Endothelial cell of umbilical vein (primary cell): Measurements from ENCODE around the gene TMOD2. TPM values are rescaled to one million over a fixed set of nuclear protein-coding genes. Genes with fewer than 3 reads are reported as not detected.

Experiments used
- BruUV-seq: library from RNA; stranded (reverse); fragments of 400-500 nt; replicated peaks from 2 replicates; lab custom pipeline; 2021; lab: Mats Ljungman, UMichigan
- CTCF ChIA-PET: fragments of 300-600, 350-600 bp; sonication (Branson Sonifier 250); formaldehyde crosslinking; loops from one replicate; lab custom pipeline; 2021; ENCODE audit warnings: antibody characterized with exemption, inconsistent platforms; lab: Charles Lee
- POLR2A ChIA-PET: fragments of 300-600, 350-600 bp; sonication (Branson Sonifier 250); formaldehyde crosslinking; loops from one replicate; lab custom pipeline; 2021; ENCODE audit warnings: antibody characterized with exemption, inconsistent platforms; lab: Charles Lee
- DNase-seq: peaks from one replicate; pipeline ENCODE4 v3.0.0-alpha.2; 2011; ENCODE audit warnings: low read depth, low spot score
- FAIRE-seq: peaks from 2 replicates; lab custom pipeline; 2011; peaks lifted over from hg19 to GRCh38; lab: Jason Lieb, UNC
- H2AFZ ChIP-seq: 2 replicates; pipeline ENCODE4 v1.6.0; 2012; ENCODE audit warnings: low read depth, low read length, control low read depth, inconsistent platforms
- H3K27ac ChIP-seq: 2 replicates; pipeline ENCODE4 v1.5.1; 2011; ENCODE audit warnings: low read depth, mild to moderate bottlenecking, control low read depth, low read length, moderate library complexity; ENCODE audit not compliant: insufficient read depth
- H3K27me3 ChIP-seq, 2 experiments: 2 replicates each; pipeline versions ENCODE4 v1.6.0 to v1.6.1; 2011; ENCODE audit warnings: low read length in 2 of 2, mixed read lengths in 1 of 2; ENCODE audit not compliant: control insufficient read depth in 2 of 2, insufficient read depth in 2 of 2
- H3K36me3 ChIP-seq, 2 experiments: 2 replicates in 1 of 2; 3 replicates in 1 of 2; pipeline ENCODE4 v1.5.1; 2011; ENCODE audit warnings: low read length in 2 of 2, mild to moderate bottlenecking in 1 of 2, moderate library complexity in 1 of 2; ENCODE audit not compliant: control insufficient read depth in 2 of 2, insufficient read depth in 2 of 2; ENCODE audit errors: extremely low read depth in 1 of 2
- H3K4me1 ChIP-seq: 3 replicates; pipeline ENCODE4 v1.5.1; 2011; ENCODE audit warnings: mild to moderate bottlenecking, low read length; ENCODE audit not compliant: control insufficient read depth, insufficient read depth; ENCODE audit errors: extremely low read depth
- H3K4me2 ChIP-seq: 2 replicates; pipeline ENCODE4 v1.6.1; 2011; ENCODE audit warnings: low read length, control low read depth, mixed read lengths; ENCODE audit not compliant: insufficient read depth
- H3K4me3 ChIP-seq, 3 experiments: fragments of 200-600 bp in 1 of 3; sonication (generic), shearing (Covaris generic) in 1 of 3; replicated peaks in 1 of 3; 2 replicates each; pipeline ENCODE4 v1.5.1; 2011 to 2016; ENCODE audit warnings: control low read depth in 3 of 3, low read length in 3 of 3, mild to moderate bottlenecking in 2 of 3, inconsistent platforms in 1 of 3, low read depth in 1 of 3, moderate library complexity in 1 of 3; ENCODE audit not compliant: insufficient read depth in 1 of 3
- H3K79me2 ChIP-seq: 2 replicates; pipeline ENCODE4 v1.6.0; 2012; ENCODE audit warnings: low read length, inconsistent platforms; ENCODE audit not compliant: control insufficient read depth, insufficient read depth
- H3K9ac ChIP-seq: replicated peaks from 2 replicates; pipeline ENCODE3; 2011; ENCODE audit warnings: low read length, control low read depth; ENCODE audit not compliant: insufficient read depth; ENCODE audit errors: extremely low read depth
- H3K9me1 ChIP-seq: replicated peaks from 3 replicates; pipeline ENCODE4 v1.6.0; 2011; ENCODE audit warnings: mild to moderate bottlenecking, low read length; ENCODE audit not compliant: control insufficient read depth, insufficient read depth; ENCODE audit errors: extremely low read depth
- H3K9me3 ChIP-seq: replicated peaks from 2 replicates; pipeline ENCODE4 v1.5.1; 2012; ENCODE audit warnings: low read length, inconsistent platforms; ENCODE audit not compliant: control insufficient read depth, insufficient read depth
- H4K20me1 ChIP-seq: replicated peaks from 2 replicates; pipeline ENCODE3; 2011; ENCODE audit warnings: mild to moderate bottlenecking, low read length; ENCODE audit not compliant: control insufficient read depth, insufficient read depth; ENCODE audit errors: extremely low read depth
- EZH2 ChIP-seq: IDR thresholded peaks from 2 replicates; pipeline ENCODE4 v1.6.1; 2012; ENCODE audit warnings: borderline replicate concordance, low read depth, mild to moderate bottlenecking, moderate library complexity, low read length, inconsistent platforms; ENCODE audit not compliant: severe bottlenecking
- GATA2 ChIP-seq: IDR thresholded peaks from 2 replicates; pipeline ENCODE4 v1.7.0; 2011; ENCODE audit warnings: low read depth, mild to moderate bottlenecking, moderate library complexity, mixed read lengths, low read length; ENCODE audit not compliant: insufficient read length, insufficient read depth
- JUN ChIP-seq: IDR thresholded peaks from 2 replicates; pipeline ENCODE4 v1.6.1; 2011; ENCODE audit warnings: borderline replicate concordance, low read depth; ENCODE audit not compliant: insufficient read length, insufficient read depth
- POLR2A ChIP-seq: IDR thresholded peaks from 2 replicates; pipeline ENCODE4 v1.6.1; 2012; ENCODE audit warnings: low read depth, mild to moderate bottlenecking, control low read depth, low read length
- dilution Hi-C: fragments of 300-500 bp; cut with MboI; formaldehyde crosslinking; loops from one replicate; pipeline ENCODE4 v1.15.0; 2019; ENCODE audit warnings: low sequenced_read_pairs; ENCODE audit not compliant: extremely low pct_ligation_motif_present
- intact Hi-C: fragments of 100-400 bp; cut with micrococcal nuclease; formaldehyde crosslinking; loops from one replicate; pipeline ENCODE4 v1.10.0; 2022
- polyA plus RNA-seq, 4 experiments: library from polyadenylated mRNA; depleted of rRNA in 3 of 4; stranded (reverse) in 3 of 4; unstranded in 1 of 4; fragments of >200 nt; gene quantifications; 2 replicates each; pipeline versions ENCODE4 v1.2.1 to v1.2.3, GENCODE V29; 2011 to 2012; ENCODE audit warnings: missing spikeins in 1 of 4
- total RNA-seq: library from RNA; stranded (reverse); gene quantifications from 2 replicates; pipeline ENCODE4 v1.2.3, GENCODE V29; 2021
- TF ChIP-seq, protein P1 (sequence below), 2 donors: IDR thresholded peaks; 1 replicate in 1 of 2; 2 replicates in 1 of 2; pipeline ENCODE4 v1.5.1; 2011; ENCODE audit warnings: low read length in 2 of 2, mild to moderate bottlenecking in 2 of 2, moderate library complexity in 2 of 2, control low read depth in 1 of 2, inconsistent platforms in 1 of 2, low read depth in 1 of 2; ENCODE audit not compliant: insufficient read depth in 1 of 2; ENCODE audit errors: extremely low read depth in 1 of 2

The TMOD2 gene
- total and polyA plus RNA-seq, 2 donors (not counting 3 experiments of a cell fraction or from before 2014, with no cell fraction given) = 0.46 to 2.7 TPM

DNA sequence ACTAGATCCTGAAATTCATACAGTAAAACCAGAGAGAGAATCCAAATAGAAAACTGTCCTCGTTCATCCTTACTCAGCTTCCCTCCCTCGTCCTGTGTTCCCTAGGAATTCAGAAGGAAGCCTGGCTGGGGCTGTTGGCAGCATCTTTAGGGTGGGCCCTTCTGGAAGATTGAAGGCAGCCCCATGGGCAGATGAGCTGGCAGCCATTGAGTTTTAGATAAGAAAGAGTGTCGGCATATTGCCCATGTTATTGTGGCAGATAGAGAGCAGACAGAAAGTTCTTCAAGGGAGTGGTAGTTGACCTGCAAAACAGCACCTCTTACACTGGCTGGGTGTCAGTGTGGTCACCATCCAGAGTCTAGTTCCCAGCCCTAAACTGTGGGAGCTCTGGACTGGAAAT is 23.5 kb downstream of the TMOD2 start:
- no peaks in the 10 kb centered on the region for H3K9me3 ChIP-seq
- POLR2A ChIA-PET = interaction anchor here (0.7 kb wide), 1 partner anchor 14 kb away, joined by 6 read pairs; no protein-coding TSS in a partner anchor
- no peak overlapping the region for H3K4me3 ChIP-seq
- H2AFZ ChIP-seq = no peak overlapping the region
- no peak for FAIRE-seq
- H3K4me2 ChIP-seq = no peak overlapping the region
- no peak for TF ChIP-seq EZH2
- TF ChIP-seq POLR2A = no peak
- no peak for TF ChIP-seq JUN
- no peak overlapping the region for H3K27ac ChIP-seq
- BruUV-seq = no TSS peak
- no peaks in the 10 kb centered on the region for H3K9me1 ChIP-seq
- no peaks in the 10 kb centered on the region for H3K79me2 ChIP-seq
- H3K36me3 ChIP-seq = no peaks in the 10 kb centered on the region
- intact Hi-C loops (loop anchor here (5.0 kb wide), 2 partner anchors 38 to 53 kb away; partner anchors contain the start of gene LYSMD2), dilution Hi-C loops (no loop called here)
- H3K27me3 ChIP-seq = peaks cover 0 to 4% of the 10 kb centered on the region in 2 experiments
- CTCF ChIA-PET = interaction anchor here (1.7 to 10.1 kb wide), 6 partner anchors 19 to 233 kb away, joined by 4 to 942 read pairs (median 33); no protein-coding TSS in a partner anchor
- no peak for DNase-seq
- H3K4me1 ChIP-seq = no peaks in the 10 kb centered on the region
- no peak overlapping the region for H3K9ac ChIP-seq
- no peaks in the 10 kb centered on the region for H4K20me1 ChIP-seq

DNA sequence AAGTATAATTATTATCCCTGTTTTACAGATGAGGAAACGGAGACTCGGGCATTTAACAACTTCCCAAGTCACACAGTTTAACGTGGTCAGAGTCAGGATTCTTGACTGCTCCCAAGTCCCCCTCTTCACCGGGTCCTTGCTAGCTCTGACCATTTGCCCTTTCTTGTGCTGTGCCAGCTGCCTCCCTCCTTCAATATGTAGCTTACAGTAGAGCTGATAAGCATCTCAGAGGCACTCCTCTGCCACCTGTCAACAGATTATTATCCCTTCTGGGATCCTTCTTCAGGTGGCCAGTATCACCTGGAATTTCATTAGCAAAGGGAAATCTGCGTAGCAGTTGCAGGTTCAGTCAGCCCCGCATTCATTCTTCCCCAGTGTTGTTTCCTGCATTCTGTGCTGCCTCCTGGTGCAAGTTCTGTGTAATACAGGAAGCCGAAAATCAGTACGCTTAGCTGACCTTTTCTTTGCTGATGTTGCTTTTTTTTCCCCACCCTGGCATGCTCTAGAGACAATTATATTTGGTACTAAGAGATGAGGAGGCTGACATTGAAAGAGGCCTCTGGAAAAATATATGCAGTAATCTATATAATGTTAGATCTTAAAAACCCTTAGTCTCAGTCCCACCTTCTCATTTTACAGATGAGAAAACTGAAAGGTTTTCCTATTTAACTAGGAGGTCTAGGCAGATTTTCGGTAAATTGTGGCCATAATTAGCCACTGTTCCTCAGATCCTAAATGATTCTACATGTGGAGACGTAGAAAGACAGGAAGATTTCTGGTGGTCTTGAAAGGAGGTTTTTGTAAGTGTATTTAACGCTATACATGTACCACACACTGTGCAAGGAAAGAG is 24.8 kb downstream of the TMOD2 start:
- no peaks in the 10 kb centered on the region for H3K4me1 ChIP-seq
- H3K36me3 ChIP-seq = no peaks in the 10 kb centered on the region
- dilution Hi-C loops = no loop called here
- FAIRE-seq (peak; percentile 76), DNase-seq (peak; percentile 65)
- no peaks in the 10 kb centered on the region for H4K20me1 ChIP-seq
- no peak overlapping the region for H3K9ac ChIP-seq
- no peak overlapping the region for H3K4me2 ChIP-seq
- intact Hi-C loops = loop anchor here (1.0 to 5.0 kb wide), 6 partner anchors 25 to 237 kb away; partner anchors contain the start of genes LYSMD2 and TMOD2
- H3K9me3 ChIP-seq = no peaks in the 10 kb centered on the region
- CTCF ChIA-PET = interaction anchor here (0.6 to 10.1 kb wide), 78 partner anchors 9 to 959 kb away, joined by 3 to 942 read pairs (median 6); partner anchors contain the start of genes DMXL2, LYSMD2 and SCG3
- POLR2A ChIA-PET = interaction anchor here (0.6 kb wide), 1 partner anchor 138 kb away, joined by 4 read pairs; no protein-coding TSS in a partner anchor
- no TSS peak for BruUV-seq
- no peaks in the 10 kb centered on the region for H3K9me1 ChIP-seq
- no peak overlapping the region for H3K4me3 ChIP-seq
- TF ChIP-seq GATA2 = no peak
- TF ChIP-seq, protein P1, sequence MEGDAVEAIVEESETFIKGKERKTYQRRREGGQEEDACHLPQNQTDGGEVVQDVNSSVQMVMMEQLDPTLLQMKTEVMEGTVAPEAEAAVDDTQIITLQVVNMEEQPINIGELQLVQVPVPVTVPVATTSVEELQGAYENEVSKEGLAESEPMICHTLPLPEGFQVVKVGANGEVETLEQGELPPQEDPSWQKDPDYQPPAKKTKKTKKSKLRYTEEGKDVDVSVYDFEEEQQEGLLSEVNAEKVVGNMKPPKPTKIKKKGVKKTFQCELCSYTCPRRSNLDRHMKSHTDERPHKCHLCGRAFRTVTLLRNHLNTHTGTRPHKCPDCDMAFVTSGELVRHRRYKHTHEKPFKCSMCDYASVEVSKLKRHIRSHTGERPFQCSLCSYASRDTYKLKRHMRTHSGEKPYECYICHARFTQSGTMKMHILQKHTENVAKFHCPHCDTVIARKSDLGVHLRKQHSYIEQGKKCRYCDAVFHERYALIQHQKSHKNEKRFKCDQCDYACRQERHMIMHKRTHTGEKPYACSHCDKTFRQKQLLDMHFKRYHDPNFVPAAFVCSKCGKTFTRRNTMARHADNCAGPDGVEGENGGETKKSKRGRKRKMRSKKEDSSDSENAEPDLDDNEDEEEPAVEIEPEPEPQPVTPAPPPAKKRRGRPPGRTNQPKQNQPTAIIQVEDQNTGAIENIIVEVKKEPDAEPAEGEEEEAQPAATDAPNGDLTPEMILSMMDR (IDR thresholded peaks at IDR 0.05; ENCODE audit: extremely low read depth in 1 of 2, insufficient read depth in 1 of 2, low read depth in 1 of 2, low read length in 2 of 2) = peak; percentile 78
- no peak for TF ChIP-seq JUN
- TF ChIP-seq POLR2A = no peak
- TF ChIP-seq EZH2 = no peak
- H3K27ac ChIP-seq = no peak overlapping the region
- H3K27me3 ChIP-seq = peaks cover 0 to 4% of the 10 kb centered on the region in 2 experiments
- peak overlapping the region; percentile 27 for H2AFZ ChIP-seq
- H3K79me2 ChIP-seq = no peaks in the 10 kb centered on the region
